Kidney (tissue), 14 donors: Measurements from ENCODE around the gene PARD6G. TPM values are rescaled to one million over a fixed set of nuclear protein-coding genes. Genes with fewer than 3 reads are reported as not detected.
"Not testable (repeated sequence)": the region's sequence is repeated elsewhere in the genome, so short reads cannot be mapped to it uniquely, and the experiment has no call there.

Source experiments
- DNase-seq, 5 donors: peaks; one replicate each; pipeline ENCODE4 v3.0.0-alpha.2; 2013 to 2020
- FAIRE-seq: peaks from 2 replicates; lab custom pipeline; 2012; peaks lifted over from hg19 to GRCh38; lab: Jason Lieb, UNC
- H3K27ac ChIP-seq, 2 donors: one replicate each; pipeline ENCODE4 v1.7.0; 2013; ENCODE audit warnings: low read depth in 2 of 2, low read length in 2 of 2, inconsistent platforms in 1 of 2
- H3K27me3 ChIP-seq: one replicate; pipeline ENCODE4 v1.7.1; 2013; ENCODE audit warnings: low read length, inconsistent platforms; ENCODE audit not compliant: control insufficient read depth, insufficient read depth
- H3K36me3 ChIP-seq, 3 donors: one replicate each; pipeline versions ENCODE4 v1.7.0 to v1.7.1; 2013; ENCODE audit warnings: low read length in 3 of 3, control low read depth in 1 of 3, inconsistent platforms in 1 of 3; ENCODE audit not compliant: insufficient read depth in 3 of 3, control insufficient read depth in 2 of 3
- H3K4me1 ChIP-seq, 3 donors: one replicate each; pipeline versions ENCODE4 v1.7.0 to v1.7.1; 2013; ENCODE audit warnings: low read length in 3 of 3, inconsistent platforms in 1 of 3, low read depth in 1 of 3; ENCODE audit not compliant: control insufficient read depth in 2 of 3, insufficient read depth in 2 of 3
- H3K4me3 ChIP-seq, 3 donors: one replicate each; pipeline versions ENCODE4 v1.7.0 to v1.8.1; 2013; ENCODE audit warnings: low read length in 3 of 3, control low read depth in 1 of 3, inconsistent platforms in 1 of 3
- H3K9ac ChIP-seq, 3 donors: one replicate each; pipeline versions ENCODE4 v1.7.0 to v1.7.1; 2013; ENCODE audit warnings: low read length in 3 of 3, control low read depth in 1 of 3, inconsistent platforms in 1 of 3
- H3K9me3 ChIP-seq, 3 donors: one replicate each; pipeline versions ENCODE4 v1.7.0 to v1.7.1; 2013; ENCODE audit warnings: low read length in 3 of 3, control low read depth in 1 of 3, inconsistent platforms in 1 of 3; ENCODE audit not compliant: control insufficient read depth in 2 of 3, insufficient read depth in 1 of 3
- CTCF ChIP-seq: IDR thresholded peaks from 3 replicates; pipeline ENCODE4 v1.5.1; 2012; ENCODE audit warnings: mild to moderate bottlenecking, moderate library complexity, borderline replicate concordance; ENCODE audit not compliant: insufficient read depth; ENCODE audit errors: extremely low read depth
- intact Hi-C: fragments of 100-400 bp; cut with DNase I; formaldehyde crosslinking; loops from one replicate; pipeline ENCODE4 v1.11.1; 2022
- polyA plus RNA-seq: library from polyadenylated mRNA; stranded (reverse); fragments of 350-450 nt; fragmentation: Illumina TruSeq; extraction: RNeasy Lipid Tissue Mini Kit (QIAGEN cat#74804); gene quantifications from one replicate; pipeline ENCODE4 v1.2.3, GENCODE V29; 2014; ENCODE audit warnings: low read depth, low replicate concordance; ENCODE audit not compliant: insufficient read depth
- total RNA-seq: library from RNA; stranded (reverse); fragmentation: NEBNext Ultra II Directional; extraction: Animal tissue kit (Norgen Biotek cat#: 25700); gene quantifications from one replicate; pipeline ENCODE4 v1.2.1, GENCODE V29; 2021
- donor health status: control.
- donor health status: control.
- donor health status: control.
- donor health status: control.
- donor health status: control.
- donor health status: DM: yes; HTN: yes; CAD: no.
- donor health status: Normal renal cell carcinoma (clear cell type).

Gene PARD6G
- total and polyA plus RNA-seq, 2 donors from 2014 or later: 1.9 to 10.7 TPM

- no peaks in the 10 kb centered on the region for H3K9me3 ChIP-seq
- no peaks in the 10 kb centered on the region for H3K4me1 ChIP-seq
- intact Hi-C loops: no loop called here
- no peak overlapping the region for H3K4me3 ChIP-seq
- H3K27ac ChIP-seq: no peak overlapping the region
- no peaks in the 10 kb centered on the region for H3K27me3 ChIP-seq
- no peak overlapping the region for H3K9ac ChIP-seq
- TF ChIP-seq CTCF: no peak
- no peaks in the 10 kb centered on the region for H3K36me3 ChIP-seq
- FAIRE-seq: no peak
- DNase-seq: no peak
Measured at GRCh38 chr18:80223581-80224148, 23.6 kb downstream of the PARD6G start.

GRCh38 chr18:80219488-80219887 lies 27.8 kb downstream of the PARD6G start:
- H3K4me1 ChIP-seq, intact Hi-C loops, FAIRE-seq, H3K27me3 ChIP-seq, H3K9me3 ChIP-seq, H3K4me3 ChIP-seq, H3K9ac ChIP-seq, H3K27ac ChIP-seq, DNase-seq, H3K36me3 ChIP-seq: not testable (repeated sequence)

GRCh38 chr18:80218341-80219227 lies 28.7 kb downstream of the PARD6G start:
- Histone ChIP-seq H3K9me3 (no peaks in the 10 kb centered on the region), H3K4me1 (no peaks in the 10 kb centered on the region), H3K27me3 (no peaks in the 10 kb centered on the region), H3K9ac (no peak overlapping the region), H3K36me3 (no peaks in the 10 kb centered on the region), H3K27ac (no peak overlapping the region), H3K4me3 (no peak overlapping the region)
- FAIRE-seq (no peak), DNase-seq (no peak)
- intact Hi-C loops: no loop called here
- no peak for TF ChIP-seq CTCF

- no peaks in the 10 kb centered on the region for H3K4me1 ChIP-seq
- no peak for FAIRE-seq
Measured at GRCh38 chr18:80213182-80213581, 34.1 kb downstream of the PARD6G start.

More at GRCh38 chr18:80213182-80213581, 34.1 kb downstream of the PARD6G start:
- intact Hi-C loops: no loop called here
- Histone ChIP-seq H3K27me3 (no peaks in the 10 kb centered on the region), H3K36me3 (no peaks in the 10 kb centered on the region), H3K4me3 (peak overlapping the region in 1 of 3 donors; percentile 21), H3K9me3 (no peaks in the 10 kb centered on the region), H3K27ac (no peak overlapping the region), H3K9ac (no peak overlapping the region)
- DNase-seq: no peak
- no peak for TF ChIP-seq CTCF
